Measurements from ENCODE around the gene DEDD.

DEDD gene

GRCh38 chr1:161095230-161095629 lies 37.2 kb downstream of the DEDD start:
- TF ChIP-seq, protein P1, sequence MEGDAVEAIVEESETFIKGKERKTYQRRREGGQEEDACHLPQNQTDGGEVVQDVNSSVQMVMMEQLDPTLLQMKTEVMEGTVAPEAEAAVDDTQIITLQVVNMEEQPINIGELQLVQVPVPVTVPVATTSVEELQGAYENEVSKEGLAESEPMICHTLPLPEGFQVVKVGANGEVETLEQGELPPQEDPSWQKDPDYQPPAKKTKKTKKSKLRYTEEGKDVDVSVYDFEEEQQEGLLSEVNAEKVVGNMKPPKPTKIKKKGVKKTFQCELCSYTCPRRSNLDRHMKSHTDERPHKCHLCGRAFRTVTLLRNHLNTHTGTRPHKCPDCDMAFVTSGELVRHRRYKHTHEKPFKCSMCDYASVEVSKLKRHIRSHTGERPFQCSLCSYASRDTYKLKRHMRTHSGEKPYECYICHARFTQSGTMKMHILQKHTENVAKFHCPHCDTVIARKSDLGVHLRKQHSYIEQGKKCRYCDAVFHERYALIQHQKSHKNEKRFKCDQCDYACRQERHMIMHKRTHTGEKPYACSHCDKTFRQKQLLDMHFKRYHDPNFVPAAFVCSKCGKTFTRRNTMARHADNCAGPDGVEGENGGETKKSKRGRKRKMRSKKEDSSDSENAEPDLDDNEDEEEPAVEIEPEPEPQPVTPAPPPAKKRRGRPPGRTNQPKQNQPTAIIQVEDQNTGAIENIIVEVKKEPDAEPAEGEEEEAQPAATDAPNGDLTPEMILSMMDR (IDR thresholded peaks at IDR 0.05; ENCODE audit: borderline replicate concordance, insufficient read depth, low read depth, low read length), result no peak
- no peak overlapping the region for H3K4me3 ChIP-seq (ENCODE audit: low read depth, low read length)

DNA sequence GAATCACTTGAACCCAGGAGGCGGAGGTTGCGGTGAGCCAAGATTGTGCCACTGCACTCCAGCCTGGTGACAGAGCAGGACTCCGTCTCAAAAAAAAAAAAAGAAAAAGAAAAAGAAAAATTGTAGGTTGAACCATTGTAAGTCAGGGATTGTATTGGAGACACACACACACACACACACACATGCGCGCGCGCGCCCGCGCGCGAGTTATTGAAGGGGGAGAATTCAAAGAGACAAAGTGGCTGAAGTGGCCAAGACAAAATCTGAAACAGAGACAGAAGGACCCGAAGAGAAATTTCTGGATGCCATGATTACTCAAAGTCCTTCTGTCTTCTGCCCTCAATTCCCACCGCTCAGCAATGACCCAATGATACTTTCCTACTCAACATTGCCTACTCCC lies 38.0 kb downstream of the DEDD start:
- TF ChIP-seq, protein P1 (IDR thresholded peaks at IDR 0.05; ENCODE audit: borderline replicate concordance, insufficient read depth, low read depth, low read length), result no peak
- no peak overlapping the region for H3K4me3 ChIP-seq (ENCODE audit: low read depth, low read length)

DNA sequence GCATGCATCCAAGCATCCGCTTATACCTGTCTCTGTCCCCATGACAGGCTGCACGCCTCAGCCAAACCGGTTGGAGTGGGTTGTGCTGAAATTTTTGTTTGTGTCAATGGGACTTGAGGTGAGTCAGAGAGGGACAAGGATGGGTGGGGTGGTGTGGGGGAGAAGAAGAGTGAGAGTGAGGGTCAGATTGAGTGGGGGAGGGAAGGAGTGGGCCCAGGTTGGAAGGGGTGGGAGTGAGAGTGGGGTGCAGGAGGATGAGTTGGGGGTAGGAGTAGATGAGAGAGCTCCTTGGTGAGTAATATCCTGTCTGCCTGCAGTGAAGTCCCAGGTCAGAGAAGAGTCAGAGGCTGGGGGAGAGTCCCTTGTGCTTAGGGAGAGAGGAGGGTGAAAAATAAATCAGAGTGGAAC lies 39.8 kb downstream of the DEDD start:
- TF ChIP-seq, protein P1 (IDR thresholded peaks at IDR 0.05; ENCODE audit: borderline replicate concordance, insufficient read depth, low read depth, low read length), result no peak

GRCh38 chr1:161091796-161092507 lies 40.5 kb downstream of the DEDD start:
- H3K4me3 ChIP-seq (ENCODE audit: low read depth, low read length), result no peak overlapping the region

More for the DNA sequence above, 39.8 kb downstream of the DEDD start:
- H3K4me3 ChIP-seq (ENCODE audit: low read depth, low read length), result no peak overlapping the region

DNA sequence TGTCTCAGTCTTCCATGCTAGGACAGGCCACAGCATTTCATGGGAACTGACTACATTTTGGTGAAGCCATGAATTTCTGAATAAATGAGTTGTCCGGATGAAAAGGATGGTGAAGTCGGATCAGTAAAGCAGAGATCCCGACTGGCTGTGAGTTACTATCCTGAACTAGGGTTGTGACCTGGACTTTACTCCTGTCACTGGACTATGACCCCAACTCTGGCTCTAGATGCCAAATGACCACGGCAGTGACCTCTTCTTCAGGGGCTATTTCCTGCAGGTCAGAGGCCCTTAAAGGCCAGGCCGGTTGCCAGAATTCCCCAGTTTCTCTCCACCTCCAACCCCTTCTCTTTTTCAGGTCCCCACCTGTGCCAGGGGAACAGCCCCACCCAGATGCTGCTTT lies 41.4 kb downstream of the DEDD start:
- no peak overlapping the region for H3K4me3 ChIP-seq (ENCODE audit: low read depth, low read length)
- TF ChIP-seq, protein P1 (IDR thresholded peaks at IDR 0.05; ENCODE audit: borderline replicate concordance, insufficient read depth, low read depth, low read length), result no peak

More at GRCh38 chr1:161091796-161092507, 40.5 kb downstream of the DEDD start:
- TF ChIP-seq, protein P1 (IDR thresholded peaks at IDR 0.05; ENCODE audit: borderline replicate concordance, insufficient read depth, low read depth, low read length), result no peak

DNA sequence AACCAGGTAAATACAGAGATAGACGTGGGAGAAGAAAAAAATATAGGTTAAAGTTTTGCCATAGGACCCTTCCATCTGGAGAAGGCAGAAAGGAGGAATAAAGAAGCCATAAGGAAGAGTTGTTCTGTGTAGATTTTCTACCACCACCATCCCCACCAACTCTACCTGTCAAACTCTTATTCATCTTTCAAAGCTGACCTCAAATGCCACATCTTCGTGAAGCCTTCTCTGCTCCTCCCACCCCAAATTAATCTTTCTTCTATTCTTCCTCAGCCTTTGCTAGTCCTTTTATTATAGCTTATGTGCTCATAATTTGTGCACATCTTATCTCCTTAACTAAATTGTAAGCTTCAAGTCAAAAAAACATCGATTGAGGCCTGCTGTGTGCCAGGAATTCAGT lies 41.9 kb downstream of the DEDD start:
- TF ChIP-seq, protein P1 (IDR thresholded peaks at IDR 0.05; ENCODE audit: borderline replicate concordance, insufficient read depth, low read depth, low read length), result no peak
- no peak overlapping the region for H3K4me3 ChIP-seq (ENCODE audit: low read depth, low read length)

GRCh38 chr1:161089938-161090337 lies 42.5 kb downstream of the DEDD start:
- TF ChIP-seq, protein P1 (IDR thresholded peaks at IDR 0.05; ENCODE audit: borderline replicate concordance, insufficient read depth, low read depth, low read length), result no peak

More at GRCh38 chr1:161089938-161090337, 42.5 kb downstream of the DEDD start:
- no peak overlapping the region for H3K4me3 ChIP-seq (ENCODE audit: low read depth, low read length)

Data from GM12875 (cell line).